Fibroblast of lung (primary cell): ENCODE data around the gene EEF1AKMT3. TPM values are rescaled to one million over a fixed set of nuclear protein-coding genes. Genes with fewer than 3 reads are reported as not detected.

Source experiments
- DNase-seq, 2 donors: peaks; one replicate each; pipeline versions ENCODE4 v3.0.0 to v3.0.0-alpha.2; 2010; ENCODE audit warnings: low read depth in 2 of 2
- H2AFZ ChIP-seq: 2 replicates; pipeline ENCODE4 v1.5.1; 2012; ENCODE audit warnings: low read length, control low read depth, inconsistent platforms
- H3K27ac ChIP-seq: 2 replicates; pipeline ENCODE4 v1.5.1; 2011; ENCODE audit warnings: low read length, control low read depth; ENCODE audit not compliant: insufficient read depth
- H3K27me3 ChIP-seq: 2 replicates; pipeline ENCODE4 v1.5.1; 2011; ENCODE audit warnings: mild to moderate bottlenecking, low read length; ENCODE audit not compliant: control insufficient read depth, insufficient read depth
- H3K36me3 ChIP-seq: 2 replicates; pipeline ENCODE4 v1.5.1; 2011; ENCODE audit warnings: low read length; ENCODE audit not compliant: control insufficient read depth, insufficient read depth
- H3K4me1 ChIP-seq: 2 replicates; pipeline ENCODE4 v1.5.1; 2011; ENCODE audit warnings: low read length; ENCODE audit not compliant: control insufficient read depth, insufficient read depth; ENCODE audit errors: extremely low read depth
- H3K4me2 ChIP-seq: 2 replicates; pipeline ENCODE4 v1.5.1; 2011; ENCODE audit warnings: low read length, control low read depth; ENCODE audit not compliant: insufficient read depth; ENCODE audit errors: extremely low read depth
- H3K4me3 ChIP-seq, 4 experiments: fragments of 200-600 bp in 1 of 4; sonication (generic) in 1 of 4; replicated peaks in 1 of 4; 2 replicates each; pipeline ENCODE4 v1.5.1; 2011 to 2016; ENCODE audit warnings: low read length in 4 of 4, low read depth in 3 of 4, mild to moderate bottlenecking in 3 of 4, control low read depth in 2 of 4, inconsistent platforms in 1 of 4, mixed read lengths in 1 of 4; ENCODE audit not compliant: insufficient read depth in 1 of 4; ENCODE audit errors: control extremely low read depth in 1 of 4
- H3K79me2 ChIP-seq: 2 replicates; pipeline ENCODE4 v1.5.1; 2012; ENCODE audit warnings: mild to moderate bottlenecking, low read length, inconsistent platforms; ENCODE audit not compliant: control insufficient read depth, insufficient read depth
- H3K9ac ChIP-seq: 2 replicates; pipeline ENCODE4 v1.5.1; 2011; ENCODE audit warnings: mild to moderate bottlenecking, low read length, control low read depth; ENCODE audit not compliant: insufficient read depth
- H3K9me3 ChIP-seq: 2 replicates; pipeline ENCODE4 v1.5.1; 2012; ENCODE audit warnings: low read depth, low read length; ENCODE audit not compliant: control insufficient read depth, insufficient read depth
- H4K20me1 ChIP-seq: 2 replicates; pipeline ENCODE4 v1.5.1; 2011; ENCODE audit warnings: low read length; ENCODE audit not compliant: control insufficient read depth, insufficient read depth; ENCODE audit errors: extremely low read depth
- EZH2 ChIP-seq: IDR thresholded peaks from 2 replicates; pipeline ENCODE4 v1.5.1; 2012; ENCODE audit warnings: low read length, control low read depth, mild to moderate bottlenecking; ENCODE audit errors: missing control alignments
- polyA plus RNA-seq, 2 donors: library from polyadenylated mRNA; depleted of rRNA in 1 of 2; stranded (reverse) in 1 of 2; unstranded in 1 of 2; fragments of >200 nt; gene quantifications; 2 replicates each; pipeline ENCODE4 v1.2.1, GENCODE V29; 2011 to 2012; ENCODE audit warnings: missing spikeins in 1 of 2
- total RNA-seq: library from RNA; depleted of rRNA; stranded (reverse); fragments of >200 nt; gene quantifications from 2 replicates; pipeline ENCODE4 v1.2.1, GENCODE V29; 2014
- TF ChIP-seq, protein P1 (sequence below), 2 donors: IDR thresholded peaks in 1 of 2; conservative IDR thresholded peaks in 1 of 2; 1 replicate in 1 of 2; 2 replicates in 1 of 2; pipeline ENCODE4 v1.5.1; 2011 to 2012; ENCODE audit warnings: low read length in 2 of 2, control low read depth in 1 of 2, inconsistent platforms in 1 of 2, low read depth in 1 of 2, mild to moderate bottlenecking in 1 of 2

Gene EEF1AKMT3
- total and polyA plus RNA-seq, 2 donors (not counting 1 experiment from before 2014, with no cell fraction given), result 8.9 to 11.9 TPM

DNA sequence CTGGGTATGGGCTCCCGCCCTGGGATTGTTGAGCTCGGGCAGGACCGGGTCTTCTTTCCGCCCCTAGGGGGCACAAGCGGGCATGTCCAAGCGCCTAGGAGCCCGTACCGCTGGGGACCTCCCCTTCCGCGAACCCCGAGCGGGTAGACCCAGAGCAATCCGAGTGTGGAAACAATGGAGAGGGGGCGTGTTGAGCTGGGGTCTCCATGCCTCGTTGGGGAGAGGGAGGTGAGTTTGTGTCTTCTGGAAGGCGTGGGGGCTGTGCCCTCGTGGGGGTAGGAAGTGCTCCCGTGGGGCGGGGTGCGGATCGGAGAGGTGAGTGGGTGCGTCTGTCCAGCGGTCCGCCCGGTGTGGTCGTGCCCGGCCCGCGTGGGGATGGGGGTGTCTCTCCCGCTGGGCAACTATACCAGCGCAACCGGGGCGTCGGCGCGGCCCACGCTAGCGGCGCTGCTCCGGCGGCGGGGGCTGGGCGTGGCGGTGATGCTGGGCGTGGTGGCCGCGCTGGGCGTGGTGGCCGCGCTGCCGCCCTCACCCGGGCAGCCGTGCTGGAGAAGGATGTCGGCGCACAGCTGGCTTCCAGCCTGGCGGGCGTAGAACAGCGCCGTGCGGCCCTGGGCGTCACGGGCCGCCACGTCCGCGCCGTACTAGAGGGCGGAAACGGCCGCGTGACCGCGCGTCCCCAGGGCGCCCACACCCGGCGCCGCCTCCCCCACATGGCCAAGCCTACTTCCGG is 46.1 kb upstream of the EEF1AKMT3 start:
- Histone ChIP-seq H3K4me2 (peak overlapping the region; percentile 92), H3K36me3 (peaks cover 3% of the 10 kb centered on the region), H3K4me1 (peaks cover 5% of the 10 kb centered on the region), H3K27me3 (no peaks in the 10 kb centered on the region), H2AFZ (peak overlapping the region; percentile 88), H3K9ac (peak overlapping the region; percentile 86), H3K9me3 (no peaks in the 10 kb centered on the region), H3K4me3 (peak overlapping the region; percentile 69 to 86 (median 84)), H3K27ac (peak overlapping the region; percentile 87), H3K79me2 (no peaks in the 10 kb centered on the region), H4K20me1 (no peaks in the 10 kb centered on the region)
- peak; percentile 67 to 83 for DNase-seq
- TF ChIP-seq EZH2, result no peak
- TF ChIP-seq, protein P1, sequence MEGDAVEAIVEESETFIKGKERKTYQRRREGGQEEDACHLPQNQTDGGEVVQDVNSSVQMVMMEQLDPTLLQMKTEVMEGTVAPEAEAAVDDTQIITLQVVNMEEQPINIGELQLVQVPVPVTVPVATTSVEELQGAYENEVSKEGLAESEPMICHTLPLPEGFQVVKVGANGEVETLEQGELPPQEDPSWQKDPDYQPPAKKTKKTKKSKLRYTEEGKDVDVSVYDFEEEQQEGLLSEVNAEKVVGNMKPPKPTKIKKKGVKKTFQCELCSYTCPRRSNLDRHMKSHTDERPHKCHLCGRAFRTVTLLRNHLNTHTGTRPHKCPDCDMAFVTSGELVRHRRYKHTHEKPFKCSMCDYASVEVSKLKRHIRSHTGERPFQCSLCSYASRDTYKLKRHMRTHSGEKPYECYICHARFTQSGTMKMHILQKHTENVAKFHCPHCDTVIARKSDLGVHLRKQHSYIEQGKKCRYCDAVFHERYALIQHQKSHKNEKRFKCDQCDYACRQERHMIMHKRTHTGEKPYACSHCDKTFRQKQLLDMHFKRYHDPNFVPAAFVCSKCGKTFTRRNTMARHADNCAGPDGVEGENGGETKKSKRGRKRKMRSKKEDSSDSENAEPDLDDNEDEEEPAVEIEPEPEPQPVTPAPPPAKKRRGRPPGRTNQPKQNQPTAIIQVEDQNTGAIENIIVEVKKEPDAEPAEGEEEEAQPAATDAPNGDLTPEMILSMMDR (conservative IDR thresholded peaks at IDR 0.05 in 1 of 2, IDR thresholded peaks at IDR 0.05 in 1 of 2; ENCODE audit: low read depth in 1 of 2, low read length in 2 of 2), result peak; percentile 85 to 87

DNA sequence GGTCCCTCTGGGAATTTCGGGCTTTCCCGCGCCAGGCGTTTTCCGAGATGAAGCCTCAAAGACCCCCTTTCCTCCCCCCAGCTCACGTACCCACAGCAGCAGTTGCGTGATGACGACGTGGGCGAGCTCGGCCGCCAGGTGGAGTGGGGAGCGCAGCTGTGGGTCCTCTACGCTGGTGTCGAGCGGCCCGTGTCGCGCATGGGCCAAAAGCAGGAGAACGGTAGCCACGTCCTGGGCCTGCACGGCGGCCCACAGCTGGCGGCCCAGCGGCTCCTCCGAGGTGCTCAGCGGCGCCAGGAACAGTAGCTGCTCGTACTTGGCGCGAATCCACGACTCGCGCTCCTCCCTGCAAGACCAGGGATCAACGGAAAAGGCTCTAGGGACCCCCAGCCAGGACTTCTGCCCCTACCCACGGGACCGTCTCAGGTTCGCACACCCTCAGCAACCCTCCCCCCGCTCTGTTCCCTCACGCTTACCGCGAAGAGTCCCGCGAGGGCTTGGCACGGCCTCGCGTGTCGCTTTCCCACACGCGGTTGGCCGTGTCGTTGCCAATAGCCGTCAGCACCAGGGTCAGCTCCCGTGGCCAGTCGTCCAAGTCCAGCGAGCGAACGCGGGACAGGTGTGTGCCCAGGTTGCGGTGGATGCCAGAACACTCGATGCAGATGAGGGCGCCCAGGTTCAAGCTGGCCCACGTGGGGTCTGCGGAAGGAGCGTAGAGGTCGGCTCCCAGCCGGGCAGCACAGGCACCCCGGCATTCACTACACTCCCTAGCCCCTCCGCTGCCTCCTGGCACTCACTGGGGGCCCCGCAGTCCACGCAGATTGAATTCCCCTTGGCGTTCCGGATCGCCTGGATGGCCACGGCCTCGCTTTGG is 45.3 kb upstream of the EEF1AKMT3 start:
- Histone ChIP-seq H3K9ac (peak overlapping the region; percentile 86), H3K4me1 (peaks cover 5% of the 10 kb centered on the region), H3K27ac (peak overlapping the region; percentile 87), H3K79me2 (no peaks in the 10 kb centered on the region), H3K4me2 (peak overlapping the region; percentile 92), H3K4me3 (peak overlapping the region; percentile 58 to 86 (median 84)), H3K9me3 (no peaks in the 10 kb centered on the region), H3K27me3 (peaks cover under 1% of the 10 kb centered on the region), H4K20me1 (no peaks in the 10 kb centered on the region), H2AFZ (peak overlapping the region; percentile 48), H3K36me3 (peaks cover 3% of the 10 kb centered on the region)
- TF ChIP-seq, protein P1 (conservative IDR thresholded peaks at IDR 0.05 in 1 of 2, IDR thresholded peaks at IDR 0.05 in 1 of 2; ENCODE audit: low read depth in 1 of 2, low read length in 2 of 2), result peak; percentile 33 to 46
- TF ChIP-seq EZH2, result no peak
- DNase-seq, result peak; percentile 33 to 52

DNA sequence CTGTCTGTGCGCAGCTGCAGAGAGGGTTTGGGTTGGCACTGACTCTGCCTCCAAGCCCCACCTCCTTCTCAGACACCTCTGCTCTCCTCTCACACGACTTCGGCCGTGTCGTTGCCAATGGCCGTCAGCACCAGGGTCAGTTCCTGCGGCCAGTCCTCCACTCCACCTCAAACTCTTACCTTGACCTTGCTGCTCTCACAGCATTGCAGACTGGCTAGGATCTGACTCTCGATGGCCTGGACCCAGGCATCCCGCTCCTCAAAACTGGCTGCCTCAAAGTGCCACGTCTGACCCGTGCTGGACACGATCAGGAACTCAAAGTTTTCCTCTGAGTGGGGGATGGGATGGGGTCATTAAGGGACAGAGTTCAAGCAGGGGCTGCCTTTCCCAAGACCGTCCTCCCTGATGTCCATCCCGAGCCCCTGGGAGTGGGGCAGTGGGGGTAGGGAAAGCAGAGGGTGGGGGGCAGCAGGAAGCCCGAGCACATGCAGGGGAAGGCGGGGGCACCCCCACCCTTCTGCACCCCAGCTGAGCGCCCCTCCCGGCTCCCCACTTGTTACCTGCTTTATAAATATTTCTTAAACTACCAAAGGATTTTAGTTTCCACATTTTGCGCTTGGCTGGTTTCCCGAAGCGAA is 44.5 kb upstream of the EEF1AKMT3 start:
- Histone ChIP-seq H3K4me1 (peaks cover 5% of the 10 kb centered on the region), H3K27me3 (peaks cover 8% of the 10 kb centered on the region), H3K27ac (no peak overlapping the region), H3K9me3 (no peaks in the 10 kb centered on the region), H4K20me1 (no peaks in the 10 kb centered on the region), H3K36me3 (peaks cover 3% of the 10 kb centered on the region), H3K79me2 (no peaks in the 10 kb centered on the region), H3K4me3 (no peak overlapping the region), H3K4me2 (peak overlapping the region; percentile 92), H2AFZ (no peak overlapping the region), H3K9ac (no peak overlapping the region)
- DNase-seq, result no peak
- TF ChIP-seq EZH2, result no peak
- TF ChIP-seq, protein P1 (conservative IDR thresholded peaks at IDR 0.05 in 1 of 2, IDR thresholded peaks at IDR 0.05 in 1 of 2; ENCODE audit: low read depth in 1 of 2, low read length in 2 of 2), result no peak
